Transverse colon (tissue), 4 donors: ENCODE results near the gene UPP1.

ENCODE experiments used
- POLR2A ChIP-seq: fragments of 450-650 bp; IDR thresholded peaks from one replicate; pipeline ENCODE4 v1.6.1; 2016; ENCODE audit warnings: antibody characterized with exemption, mild to moderate bottlenecking, moderate library complexity
- POLR2AphosphoS5 ChIP-seq, 3 donors: sonication (generic); formaldehyde crosslinking; IDR thresholded peaks; one replicate each; pipeline ENCODE4 v1.6.1; 2016; ENCODE audit warnings: antibody characterized with exemption in 3 of 3
- TF ChIP-seq, protein P1 (sequence below), 5 experiments: fragments of 200-600 bp in 3 of 5; fragments of 450-650 bp in 2 of 5; sonication (generic) in 3 of 5; IDR thresholded peaks; 1 replicate in 2 of 5; 2 replicates in 3 of 5; pipeline ENCODE4 v1.5.1; 2016 to 2017; ENCODE audit warnings: antibody characterized with exemption in 5 of 5, inconsistent platforms in 3 of 5, mild to moderate bottlenecking in 2 of 5, moderate library complexity in 1 of 5

DNA sequence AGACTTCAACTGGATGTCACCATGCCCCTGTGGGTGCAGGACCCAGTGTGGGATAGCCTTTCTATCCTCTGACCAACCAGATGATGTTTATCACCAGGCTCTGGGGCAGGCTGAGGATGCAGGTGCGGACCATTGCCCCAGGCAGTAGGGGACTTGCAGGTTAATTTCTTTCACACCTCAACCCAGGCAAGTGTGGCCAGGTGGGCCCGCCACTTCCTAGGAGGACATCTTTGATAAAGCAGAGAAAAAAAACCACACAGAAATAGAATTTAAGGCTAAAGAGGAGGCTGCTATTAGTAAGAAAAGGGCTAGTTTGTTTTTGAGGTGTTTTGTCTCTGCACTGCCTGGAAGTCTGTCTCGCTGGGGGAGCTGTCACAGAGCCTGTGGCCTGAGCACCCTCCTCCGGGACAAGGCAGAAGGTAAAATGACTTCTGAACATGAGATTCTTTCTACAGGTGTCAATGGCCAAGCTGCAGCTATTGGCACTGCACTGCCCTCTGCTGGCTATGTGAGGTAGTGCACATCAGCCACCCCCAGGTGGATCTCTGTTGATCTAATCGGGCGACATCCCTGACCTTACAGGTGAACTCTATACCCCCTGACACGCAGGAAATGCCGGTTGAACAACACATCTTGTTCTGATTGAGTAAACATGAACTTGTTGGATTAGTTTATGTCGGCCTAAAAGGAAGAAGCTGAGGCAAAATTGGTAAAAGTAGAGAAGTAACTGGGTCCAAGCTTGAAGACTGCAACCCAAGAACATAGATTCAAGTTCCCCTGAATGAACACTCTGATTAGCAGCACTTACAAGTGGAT lies 21.0 kb downstream of the UPP1 start:
- TF ChIP-seq, protein P1, sequence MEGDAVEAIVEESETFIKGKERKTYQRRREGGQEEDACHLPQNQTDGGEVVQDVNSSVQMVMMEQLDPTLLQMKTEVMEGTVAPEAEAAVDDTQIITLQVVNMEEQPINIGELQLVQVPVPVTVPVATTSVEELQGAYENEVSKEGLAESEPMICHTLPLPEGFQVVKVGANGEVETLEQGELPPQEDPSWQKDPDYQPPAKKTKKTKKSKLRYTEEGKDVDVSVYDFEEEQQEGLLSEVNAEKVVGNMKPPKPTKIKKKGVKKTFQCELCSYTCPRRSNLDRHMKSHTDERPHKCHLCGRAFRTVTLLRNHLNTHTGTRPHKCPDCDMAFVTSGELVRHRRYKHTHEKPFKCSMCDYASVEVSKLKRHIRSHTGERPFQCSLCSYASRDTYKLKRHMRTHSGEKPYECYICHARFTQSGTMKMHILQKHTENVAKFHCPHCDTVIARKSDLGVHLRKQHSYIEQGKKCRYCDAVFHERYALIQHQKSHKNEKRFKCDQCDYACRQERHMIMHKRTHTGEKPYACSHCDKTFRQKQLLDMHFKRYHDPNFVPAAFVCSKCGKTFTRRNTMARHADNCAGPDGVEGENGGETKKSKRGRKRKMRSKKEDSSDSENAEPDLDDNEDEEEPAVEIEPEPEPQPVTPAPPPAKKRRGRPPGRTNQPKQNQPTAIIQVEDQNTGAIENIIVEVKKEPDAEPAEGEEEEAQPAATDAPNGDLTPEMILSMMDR (IDR thresholded peaks at IDR 0.05), result peak; percentile 98 to 100 (median 99)
- no peak for TF ChIP-seq POLR2AphosphoS5 (IDR thresholded peaks at IDR 0.05)
- no peak for TF ChIP-seq POLR2A
